Fibroblast of skin of left biceps (primary cell): ENCODE data around the gene DCXR.
A peak's percentile ranks its signal among the peaks of the same experiment; 100 is the strongest.

ENCODE experiments used
- DNase-seq, 2 experiments: peaks; one replicate each; pipeline ENCODE4 v3.0.0-alpha.2; 2013; ENCODE audit warnings: low read depth in 2 of 2

Gene DCXR

GRCh38 chr17:82012261-82012639 is 25.2 kb downstream of the DCXR start:
- DNase-seq = no peak

- no peak for DNase-seq
These were observed 25.8 kb downstream of the DCXR start for GRCh38 chr17:82011617-82012187.

GRCh38 chr17:82010575-82011525 is 26.6 kb downstream of the DCXR start:
- DNase-seq = no peak

- DNase-seq = no peak
These were observed 28.1 kb downstream of the DCXR start for GRCh38 chr17:82009413-82009812.

DNA sequence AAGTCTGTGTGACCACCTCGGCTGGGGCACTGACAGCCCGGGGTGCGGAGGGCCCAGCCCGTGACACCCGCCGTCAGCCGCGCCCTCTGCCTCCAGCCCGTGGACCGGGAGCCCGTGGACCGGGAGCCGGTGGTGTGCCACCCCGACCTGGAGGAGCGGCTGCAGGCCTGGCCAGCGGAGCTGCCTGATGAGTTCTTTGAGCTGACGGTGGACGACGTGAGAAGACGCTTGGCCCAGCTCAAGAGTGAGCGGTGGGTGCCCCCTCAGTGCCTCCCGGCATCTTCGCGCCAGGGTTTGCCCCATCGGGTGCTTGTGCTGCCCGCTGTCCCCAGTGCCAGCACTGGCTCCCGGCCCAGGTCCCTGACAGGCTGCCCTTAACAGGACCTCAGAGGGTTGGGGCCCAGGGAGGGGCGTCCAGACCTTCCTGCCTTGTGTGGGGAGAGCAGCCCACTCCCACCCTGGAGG is 28.5 kb downstream of the DCXR start:
- DNase-seq = no peak

- no peak for DNase-seq
These were observed 29.1 kb downstream of the DCXR start for GRCh38 chr17:82008258-82008940.

DNA sequence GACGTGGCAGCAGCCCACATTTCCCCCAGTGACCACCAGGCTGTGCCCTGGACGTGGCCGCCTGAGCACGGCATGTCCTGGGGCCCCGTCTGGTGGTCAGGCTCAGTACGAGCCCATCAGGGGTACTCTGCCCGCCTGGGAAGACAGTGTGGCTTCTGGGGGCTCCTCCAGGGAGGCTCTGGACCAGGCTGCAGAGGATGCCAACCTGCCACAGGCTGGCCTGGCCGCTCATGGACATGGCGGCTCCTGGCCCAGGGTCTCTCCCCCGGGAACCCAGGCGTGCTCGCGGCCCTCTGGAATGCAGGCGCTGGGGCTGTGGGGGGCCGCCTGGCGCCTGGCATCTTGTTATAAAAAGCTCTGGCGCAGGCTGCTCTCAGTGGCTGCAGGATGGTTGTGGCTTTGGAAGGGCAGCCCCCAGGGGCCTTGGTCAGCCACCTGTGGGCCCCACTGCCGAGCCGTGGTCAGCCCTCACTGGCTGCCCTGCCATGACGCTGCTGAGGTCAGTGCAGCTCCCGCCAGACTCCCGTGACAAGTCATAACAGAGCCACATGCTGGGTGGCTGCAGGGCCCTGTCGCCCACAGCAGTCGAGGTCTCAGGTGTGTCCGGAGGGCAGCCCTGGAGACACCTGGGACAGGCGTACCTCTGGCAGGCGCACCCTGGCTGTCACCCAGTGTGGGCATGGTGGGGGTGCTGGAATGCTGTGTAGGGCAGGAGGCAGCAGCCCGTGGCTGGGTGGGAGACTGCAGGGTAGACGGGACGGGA is 29.8 kb downstream of the DCXR start:
- no peak for DNase-seq

DNA sequence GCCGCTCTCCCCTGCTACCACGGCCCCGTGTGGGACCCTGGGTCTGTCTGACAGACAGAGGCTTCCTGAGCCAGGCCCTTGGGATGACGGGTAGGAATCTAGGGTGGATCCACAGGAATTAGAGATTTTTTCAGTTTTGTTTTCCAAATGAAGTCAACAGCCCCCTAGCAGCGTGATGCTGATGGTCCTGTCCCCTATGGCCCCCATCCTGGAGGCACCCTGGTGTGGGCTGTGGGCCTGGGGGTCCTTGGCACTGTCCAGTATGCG is 30.3 kb downstream of the DCXR start:
- DNase-seq = no peak

- DNase-seq = no peak
These were observed 30.8 kb downstream of the DCXR start for GRCh38 chr17:82006468-82007227.

DNA sequence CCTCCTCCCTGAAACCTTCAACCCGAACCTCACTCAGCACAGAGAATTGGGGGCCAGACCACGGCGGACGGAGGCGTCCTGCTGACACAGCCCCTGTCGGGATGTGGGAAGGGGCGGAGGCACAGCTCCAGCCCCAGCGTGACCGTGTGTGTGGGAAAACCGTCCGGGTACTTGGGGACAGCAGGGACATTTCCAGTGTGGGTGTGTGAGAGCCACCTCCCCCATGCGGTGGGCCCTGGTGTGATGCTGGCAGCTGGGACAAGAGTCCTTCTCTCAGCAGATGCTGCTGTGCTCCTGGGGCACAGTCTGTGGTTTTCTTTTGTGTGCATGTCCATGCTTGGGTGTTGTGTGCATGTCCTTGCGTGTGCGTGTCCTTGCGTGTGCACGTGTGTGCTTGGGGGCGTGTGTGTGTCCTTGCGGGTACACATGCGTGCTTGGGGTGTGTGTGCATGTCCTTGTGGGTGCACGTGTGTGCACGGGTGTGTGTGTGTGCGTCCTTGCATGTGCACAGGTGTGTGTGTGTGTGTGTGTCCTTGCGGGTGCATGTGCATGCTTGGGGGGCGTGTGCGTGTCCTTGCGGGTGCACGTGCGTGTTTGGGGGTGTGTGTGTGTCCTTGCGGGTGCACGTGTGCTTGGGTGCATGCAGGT is 31.7 kb downstream of the DCXR start:
- DNase-seq = no peak

DNA sequence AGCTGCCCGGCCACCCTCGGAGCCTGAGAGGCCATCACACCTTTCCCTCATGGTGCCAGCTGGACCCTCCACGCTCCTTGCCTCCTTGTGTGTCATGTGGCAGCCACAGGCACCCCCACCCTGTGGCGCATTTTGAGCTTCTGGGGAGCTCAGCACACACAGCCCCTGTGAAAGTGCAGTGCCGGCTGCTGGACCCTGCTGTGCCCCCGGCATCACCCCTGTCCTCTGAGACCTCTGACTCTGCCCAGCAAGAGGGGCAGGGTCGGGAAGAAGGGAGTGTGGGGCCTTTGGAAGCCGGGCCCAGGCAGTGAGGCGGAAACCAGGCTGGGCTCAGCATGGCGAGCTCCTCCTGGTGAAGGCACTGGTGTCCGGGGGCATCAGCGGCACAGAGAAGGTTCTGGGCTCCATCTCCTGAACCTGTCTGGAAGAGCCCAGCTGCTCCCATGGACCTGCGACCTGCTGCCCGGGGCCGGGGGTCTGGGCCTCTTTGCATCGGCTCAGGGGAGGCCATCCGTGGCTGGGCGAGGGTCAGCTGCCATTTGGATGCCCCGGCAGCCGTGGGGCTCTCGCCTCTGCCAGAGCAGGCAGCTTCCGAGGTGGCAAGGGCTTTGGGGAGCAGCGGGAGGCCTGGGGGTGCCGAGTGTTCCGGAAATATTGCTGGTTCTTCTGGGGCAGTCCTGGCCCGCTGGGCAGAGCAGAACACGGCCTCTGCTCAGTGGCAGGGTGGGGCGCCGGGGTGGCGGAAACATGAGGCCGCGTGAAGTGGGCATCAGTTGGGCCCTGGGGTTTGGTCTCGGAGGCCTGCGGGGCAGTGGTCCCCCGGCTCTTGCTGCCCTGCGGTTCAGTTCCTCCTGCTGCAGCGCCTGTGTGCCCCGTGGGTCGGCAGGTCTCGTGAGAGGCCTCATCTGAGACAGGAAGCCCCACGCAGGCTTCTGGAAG is 32.7 kb downstream of the DCXR start:
- DNase-seq = no peak

DNA sequence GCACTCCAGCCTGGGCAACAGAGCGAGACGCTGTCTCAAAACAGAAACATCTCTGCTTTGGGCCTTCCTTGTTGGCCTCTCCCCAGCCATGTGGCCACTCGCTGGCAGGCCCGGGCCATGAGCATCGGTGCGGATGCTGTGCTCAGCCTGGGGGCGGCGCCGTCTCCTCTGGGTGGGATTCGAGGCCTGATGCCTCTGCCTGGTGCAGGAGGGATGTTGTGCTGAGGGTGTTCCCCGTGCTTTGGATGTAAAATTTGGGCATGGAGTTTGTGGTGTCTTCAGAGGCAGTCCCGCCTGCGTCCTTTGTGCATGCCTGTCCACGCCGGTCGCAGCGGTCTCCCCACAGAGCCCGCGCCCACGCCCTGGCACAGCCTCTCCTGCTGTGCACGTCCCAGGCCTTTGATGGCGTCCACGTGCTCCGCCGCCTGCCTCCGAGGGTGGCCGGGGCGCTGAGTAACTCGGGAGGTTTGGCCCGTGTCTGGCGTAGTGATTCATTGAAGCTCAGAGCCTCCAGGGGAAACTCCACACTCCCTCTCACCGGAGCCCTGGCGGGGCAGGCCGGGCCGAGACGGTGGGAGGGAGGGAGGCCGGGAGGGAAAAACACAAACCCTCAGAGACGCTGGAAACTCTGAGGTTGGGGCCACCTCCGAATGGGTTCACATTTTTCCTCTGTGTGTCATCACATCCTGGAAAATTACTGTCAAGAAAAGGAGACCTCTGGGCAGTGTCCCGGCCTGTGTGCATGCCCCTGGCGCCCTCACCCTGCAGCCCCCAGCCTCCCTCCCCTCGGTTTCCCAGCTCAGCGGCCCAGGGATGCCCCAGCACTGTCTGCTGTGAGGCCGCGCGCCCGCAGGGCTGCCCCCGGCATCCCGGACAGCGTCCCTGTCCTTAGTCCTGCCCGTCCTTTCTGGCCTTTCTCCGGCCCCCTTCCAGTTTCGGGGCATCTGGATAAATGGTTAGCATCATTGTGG is 33.8 kb downstream of the DCXR start:
- DNase-seq = peak; percentile 82 to 87

GRCh38 chr17:82001571-82002056 is 35.9 kb downstream of the DCXR start:
- DNase-seq = no peak

GRCh38 chr17:82000803-82001570 is 36.5 kb downstream of the DCXR start:
- DNase-seq = no peak

GRCh38 chr17:81999976-82000802 is 37.3 kb downstream of the DCXR start:
- no peak for DNase-seq

DNA sequence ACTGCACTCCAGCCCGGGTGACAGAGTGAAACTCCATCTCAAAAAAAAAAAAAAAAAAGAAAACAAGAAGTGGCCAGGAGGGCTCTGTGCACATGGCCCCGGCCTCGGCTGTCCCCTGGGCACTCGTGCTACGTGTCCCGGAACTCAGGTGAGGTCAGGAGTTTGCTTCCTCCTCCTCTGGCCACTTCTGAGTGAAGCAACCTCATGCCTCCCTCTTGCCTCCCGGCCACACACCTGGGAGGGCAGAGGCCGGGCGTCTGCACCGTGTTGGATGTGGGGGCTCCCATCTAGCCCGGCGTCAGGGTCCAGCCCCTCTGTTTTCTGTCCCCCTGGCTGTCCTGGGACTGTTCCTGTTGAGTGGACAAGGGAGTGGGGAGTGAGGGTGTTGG is 37.9 kb downstream of the DCXR start:
- DNase-seq = no peak
